GM12865 (cell line): Measurements from ENCODE around the gene PTPRJ.

Source experiments
- DNase-seq: peaks from one replicate; pipeline ENCODE4 v3.0.0; 2010; ENCODE audit warnings: low read depth
- H3K4me3 ChIP-seq: 2 replicates; pipeline ENCODE4 v1.5.1; 2011; ENCODE audit warnings: mild to moderate bottlenecking, low read depth, low read length, control low read depth
- CTCF ChIP-seq: IDR thresholded peaks from 2 replicates; pipeline ENCODE4 v1.5.1; 2011; ENCODE audit warnings: low read length, control low read depth, low read depth, inconsistent platforms; ENCODE audit not compliant: insufficient read depth; ENCODE audit errors: missing control alignments

Gene PTPRJ

GRCh38 chr11:48047616-48048015, 67.3 kb downstream of the PTPRJ start:
- DNase-seq: no peak
- TF ChIP-seq CTCF: no peak
- H3K4me3 ChIP-seq: no peak overlapping the region

GRCh38 chr11:48049036-48049435, 68.7 kb downstream of the PTPRJ start:
- no peak overlapping the region for H3K4me3 ChIP-seq
- DNase-seq: no peak
- TF ChIP-seq CTCF: no peak

- DNase-seq: no peak
- H3K4me3 ChIP-seq: no peak overlapping the region
- TF ChIP-seq CTCF: no peak
These were observed 69.9 kb downstream of the PTPRJ start for GRCh38 chr11:48050304-48050703.

GRCh38 chr11:48051217-48051830, 71.0 kb downstream of the PTPRJ start:
- no peak overlapping the region for H3K4me3 ChIP-seq
- DNase-seq: no peak
- no peak for TF ChIP-seq CTCF

- no peak for DNase-seq
These were observed 72.1 kb downstream of the PTPRJ start for GRCh38 chr11:48052183-48053044.

GRCh38 chr11:48054994-48055291, 74.6 kb downstream of the PTPRJ start:
- no peak for DNase-seq
- H3K4me3 ChIP-seq: no peak overlapping the region
- no peak for TF ChIP-seq CTCF

More at GRCh38 chr11:48052183-48053044, 72.1 kb downstream of the PTPRJ start:
- no peak overlapping the region for H3K4me3 ChIP-seq
- no peak for TF ChIP-seq CTCF
